NOMO-1 treated with dmso at 0.1 percent for 144 hours (cell line): Measurements from ENCODE around the gene RNU5D-1.
"Not testable (repeated sequence)": the region's sequence is repeated elsewhere in the genome, so short reads cannot be mapped to it uniquely, and the experiment has no call there.

ENCODE experiments used
- DNase-seq: peaks from one replicate; lab custom pipeline; 2025; ENCODE audit not compliant: unreplicated experiment; lab: John Stamatoyannopoulos, UW

RNU5D-1 gene

DNA sequence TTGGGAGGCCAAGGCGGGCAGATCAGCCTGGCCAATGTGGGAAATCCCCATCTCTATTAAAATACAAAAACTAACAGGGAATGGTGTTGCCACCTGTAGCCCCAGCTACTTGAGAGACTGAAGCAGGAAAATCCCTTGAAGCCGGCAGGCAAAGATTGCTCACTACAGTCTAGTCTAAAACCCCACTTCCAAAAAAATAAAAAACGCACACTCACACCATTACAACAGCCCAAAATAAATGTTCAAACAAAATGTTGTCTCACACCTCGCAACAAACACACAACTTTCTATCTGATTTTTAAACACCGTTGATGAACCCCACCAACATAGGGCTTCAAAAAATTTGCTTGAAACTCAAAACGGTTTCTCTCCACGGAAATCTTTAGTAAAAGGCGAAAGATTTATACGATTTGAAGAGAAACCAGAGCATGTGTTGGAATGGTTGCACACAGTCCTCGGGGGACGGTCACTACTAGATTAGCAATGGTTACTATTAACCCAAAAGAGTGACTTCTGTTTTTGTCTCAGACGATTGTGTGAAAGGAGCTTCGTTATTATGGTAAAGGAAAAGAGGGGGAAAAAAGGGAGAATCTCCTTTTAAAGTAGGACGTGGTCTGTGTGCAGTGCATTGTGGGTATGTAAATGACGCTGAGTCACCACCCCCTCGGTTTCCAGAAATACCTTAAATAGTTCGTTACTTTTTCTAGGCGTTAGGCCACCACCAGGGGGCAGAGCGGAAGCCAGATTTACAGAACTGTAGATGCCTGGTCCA, at the start of gene RNU5D-1:
RNU5D-1 (minus strand) TSS at position 430 of the 772 bp plus-strand sequence.
- DNase-seq, result peak; percentile 95

GRCh38 chr1:44780583-44781121, 49.7 kb upstream of the RNU5D-1 start:
- no peak for DNase-seq

GRCh38 chr1:44778705-44779576, 48.0 kb upstream of the RNU5D-1 start:
- DNase-seq, result no peak

DNA sequence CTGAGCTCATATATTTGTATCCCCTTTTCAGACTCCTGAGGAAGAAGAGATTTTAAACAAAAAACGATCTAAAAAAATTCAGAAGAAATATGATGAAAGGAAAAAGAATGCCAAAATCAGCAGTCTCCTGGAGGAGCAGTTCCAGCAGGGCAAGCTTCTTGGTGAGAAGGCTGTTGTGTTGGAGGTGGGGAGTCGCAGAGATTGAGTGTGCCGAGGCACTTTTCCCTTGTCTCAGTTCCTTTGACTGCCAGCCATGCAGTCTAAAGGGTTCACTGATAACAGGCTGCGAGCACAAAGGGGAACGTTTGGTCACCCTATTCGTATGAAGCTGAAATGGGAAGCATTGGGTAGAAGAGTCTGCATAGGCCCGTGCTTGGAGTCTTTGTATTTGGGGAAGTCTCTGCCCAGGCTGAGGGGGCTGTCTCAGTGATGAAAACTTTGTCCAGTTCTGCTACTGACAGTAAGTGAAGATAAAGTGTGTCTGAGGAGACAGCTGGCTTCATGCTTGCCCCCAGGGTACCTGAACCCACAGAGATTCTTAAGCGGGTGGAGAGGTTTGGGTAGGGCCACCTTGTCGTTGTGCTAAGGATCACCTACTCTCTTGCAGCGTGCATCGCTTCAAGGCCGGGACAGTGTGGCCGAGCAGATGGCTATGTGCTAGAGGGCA, 47.1 kb upstream of the RNU5D-1 start:
- no peak for DNase-seq

GRCh38 chr1:44777547-44777946, 46.6 kb upstream of the RNU5D-1 start:
- DNase-seq, result no peak

DNA sequence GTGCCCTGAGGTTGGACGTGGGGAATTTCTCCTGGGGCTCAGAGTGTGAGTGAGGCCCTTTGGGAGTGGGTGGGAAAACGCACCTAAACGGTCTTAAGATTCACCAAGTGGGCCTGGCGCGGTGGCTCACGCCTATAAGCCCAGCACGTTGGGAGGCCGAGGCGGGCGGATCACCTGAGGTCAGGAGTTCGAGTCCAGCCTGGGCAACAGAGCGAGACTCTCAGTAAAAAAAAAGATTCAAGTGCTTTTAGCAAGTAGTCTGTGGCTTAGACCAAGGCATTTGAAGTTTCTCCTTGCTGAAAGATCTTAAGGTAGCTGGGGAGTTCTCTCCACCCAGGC, 45.7 kb upstream of the RNU5D-1 start:
- no peak for DNase-seq

- DNase-seq, result peak; percentile 17
Measured at GRCh38 chr1:44775930-44776729, 45.2 kb upstream of the RNU5D-1 start.

DNA sequence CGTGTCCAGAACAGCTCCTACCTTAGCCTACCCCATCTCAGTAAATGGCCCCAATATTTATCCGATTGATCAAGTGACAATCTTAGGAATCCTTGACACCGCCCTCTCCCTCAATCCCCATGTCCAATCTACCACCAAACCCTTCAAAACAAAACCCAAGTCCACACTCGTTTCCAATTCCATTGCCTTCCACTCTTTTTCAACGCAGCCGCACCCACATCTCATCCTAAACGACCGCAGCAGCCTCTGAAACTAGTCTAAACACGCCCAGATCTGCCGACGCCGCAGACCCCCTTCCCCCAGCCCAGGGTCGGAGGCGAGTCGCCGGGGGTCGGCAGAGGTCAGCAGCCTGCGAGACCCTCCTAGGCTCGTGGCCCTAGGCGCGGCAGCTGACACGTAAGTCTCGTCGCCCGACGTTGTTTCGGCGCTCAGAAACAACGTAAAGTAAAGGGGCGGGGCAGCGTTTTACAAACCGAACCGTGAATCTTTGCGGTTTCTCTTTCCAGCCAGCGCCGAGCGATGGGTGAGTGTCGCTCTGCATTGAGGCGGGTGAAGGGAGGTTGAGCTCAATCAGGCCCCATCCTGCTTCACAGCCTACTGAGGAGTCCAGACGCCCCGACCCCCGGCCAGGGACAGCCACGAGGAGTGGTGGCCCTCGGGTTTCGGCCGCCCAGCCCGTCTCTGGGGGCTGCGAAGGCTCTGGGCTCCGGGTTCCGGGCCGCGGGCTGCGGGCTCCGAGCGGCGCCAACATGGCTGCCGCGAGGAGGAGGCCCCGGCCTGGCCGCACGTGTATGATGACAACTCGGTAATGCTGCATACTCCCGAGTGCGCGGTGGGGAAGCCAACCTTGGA, 44.3 kb upstream of the RNU5D-1 start, which contains the start of gene RPS8:
RPS8 (plus strand) TSS at position 463 of the 852 bp plus-strand sequence; CDS start at position 520, 57 bp downstream.
- DNase-seq, result peak; percentile 88

GRCh38 chr1:44766421-44766820, 35.5 kb upstream of the RNU5D-1 start:
- DNase-seq, result not testable (repeated sequence)

GRCh38 chr1:44760876-44761275, 29.9 kb upstream of the RNU5D-1 start:
- no peak for DNase-seq

GRCh38 chr1:44759077-44759476, 28.1 kb upstream of the RNU5D-1 start:
- DNase-seq, result no peak

DNA sequence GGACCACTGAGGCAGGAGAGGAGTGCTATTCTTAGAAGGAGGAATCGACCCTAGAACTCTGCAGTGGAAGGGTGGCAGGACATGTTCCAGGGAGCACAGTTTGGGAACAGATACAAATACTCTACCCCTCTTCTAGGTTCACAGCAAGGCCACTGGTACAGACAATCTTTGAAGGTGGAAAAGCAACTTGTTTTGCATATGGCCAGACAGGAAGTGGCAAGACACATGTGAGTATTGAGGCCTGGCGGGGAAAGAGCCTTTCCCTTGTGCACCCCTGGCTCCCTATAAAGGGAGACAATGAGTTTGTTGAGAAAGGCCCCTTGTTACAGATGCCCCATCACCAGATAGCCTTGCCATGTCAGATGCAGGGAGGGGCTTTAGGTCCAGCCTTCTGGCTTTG, 26.4 kb upstream of the RNU5D-1 start:
- DNase-seq, result no peak

DNA sequence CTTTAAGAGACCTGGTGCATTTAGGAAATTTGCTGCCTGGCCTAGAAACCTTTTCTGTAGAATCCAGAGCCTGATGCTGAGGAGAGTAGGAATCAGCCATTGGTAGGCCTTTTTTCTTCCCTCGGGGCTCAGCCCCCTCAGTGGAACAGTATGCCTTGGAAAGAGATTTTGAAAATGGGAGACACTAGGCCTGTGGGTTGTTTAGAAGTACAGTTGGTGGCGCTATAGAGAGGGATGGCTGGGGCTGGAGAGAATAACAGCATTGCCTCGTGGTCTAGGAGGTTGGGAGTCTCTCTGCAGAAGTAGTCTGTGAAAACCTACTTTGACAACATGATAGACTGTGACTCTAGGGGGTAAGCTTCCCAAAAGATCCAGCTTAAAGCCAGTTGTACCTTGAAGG, 16.9 kb upstream of the RNU5D-1 start:
- DNase-seq, result no peak

GRCh38 chr1:44743211-44743610, 12.2 kb upstream of the RNU5D-1 start:
- DNase-seq, result no peak

DNA sequence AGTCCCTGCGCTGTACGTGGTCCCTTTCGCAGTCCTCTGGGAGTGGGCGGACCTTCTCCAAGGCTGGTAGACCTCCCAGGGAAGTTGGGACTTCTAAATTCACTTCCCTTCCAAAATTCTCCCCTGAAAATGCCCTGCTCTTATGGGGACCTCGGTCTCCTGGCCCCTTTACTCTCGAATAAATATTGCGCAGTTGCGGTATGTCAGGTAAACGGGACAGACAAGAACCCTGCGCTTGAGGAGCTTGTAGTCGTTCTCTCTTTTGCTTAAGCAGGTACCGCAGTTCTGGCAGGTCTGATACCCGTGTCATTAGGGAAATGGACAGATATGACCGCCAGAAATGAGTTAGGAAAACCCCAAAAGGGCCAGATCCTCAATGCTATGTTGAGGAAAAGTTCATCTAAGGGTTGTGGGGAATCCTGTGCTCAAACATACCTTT, 9.2 kb upstream of the RNU5D-1 start:
- DNase-seq, result no peak

DNA sequence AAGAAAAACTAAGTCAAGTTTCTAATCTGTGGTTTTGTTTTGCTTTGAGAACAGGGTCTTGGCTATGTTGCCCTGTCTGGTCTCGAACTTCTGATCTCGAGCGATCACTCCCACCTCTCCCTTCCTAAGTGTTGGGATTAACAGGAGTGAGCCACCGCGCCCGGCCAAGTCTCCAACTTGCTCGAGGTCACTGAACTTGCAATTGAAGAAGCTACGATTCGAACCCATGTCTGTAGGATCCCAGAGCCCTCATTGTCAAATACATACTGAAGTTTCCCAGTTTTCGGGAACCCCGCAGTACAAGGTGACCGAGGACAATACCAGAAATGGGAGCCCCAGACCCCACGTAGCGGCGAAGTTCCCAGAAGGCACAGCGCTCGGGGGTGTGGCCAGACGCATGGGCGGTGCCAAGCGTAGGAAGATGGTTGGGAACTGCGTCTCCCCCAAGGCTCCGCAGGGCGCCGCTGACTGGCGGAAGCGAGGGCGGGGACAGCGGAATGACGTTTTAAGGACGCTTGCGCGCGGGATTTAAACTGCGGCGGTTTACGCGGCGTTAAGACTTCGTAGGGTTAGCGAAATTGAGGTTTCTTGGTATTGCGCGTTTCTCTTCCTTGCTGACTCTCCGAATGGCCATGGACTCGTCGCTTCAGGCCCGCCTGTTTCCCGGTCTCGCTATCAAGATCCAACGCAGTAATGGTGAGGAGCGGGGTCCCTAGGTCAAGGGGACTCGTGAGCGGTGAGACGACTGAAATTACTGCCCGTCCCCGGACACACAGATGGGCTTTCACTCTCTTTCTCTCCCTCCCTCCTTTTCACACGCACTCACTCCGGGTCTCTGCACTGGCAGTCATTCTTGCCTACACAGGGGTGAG, 8.6 kb upstream of the RNU5D-1 start, which contains the start of gene KIF2C:
KIF2C (plus strand) TSS at position 531 of the 872 bp plus-strand sequence; CDS start at position 627, 96 bp downstream.
- DNase-seq, result peak; percentile 99

DNA sequence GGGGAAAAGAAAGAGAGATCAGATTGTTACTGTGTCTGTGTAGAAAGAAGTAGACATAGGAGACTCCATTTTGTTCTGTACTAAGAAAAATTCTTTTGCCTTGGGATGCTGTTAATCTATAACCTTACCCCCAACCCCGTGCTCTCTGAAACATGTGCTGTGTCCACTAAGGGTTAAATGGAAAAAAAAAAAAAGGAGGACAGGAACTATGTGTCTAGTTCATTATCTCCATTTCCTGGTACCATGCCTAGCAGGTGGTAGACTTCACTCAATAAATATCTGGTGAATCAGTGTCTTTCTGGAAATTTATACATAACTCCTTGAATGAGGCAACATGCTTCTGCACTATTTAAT, 8.0 kb upstream of the RNU5D-1 start:
- DNase-seq, result not testable (repeated sequence)

DNA sequence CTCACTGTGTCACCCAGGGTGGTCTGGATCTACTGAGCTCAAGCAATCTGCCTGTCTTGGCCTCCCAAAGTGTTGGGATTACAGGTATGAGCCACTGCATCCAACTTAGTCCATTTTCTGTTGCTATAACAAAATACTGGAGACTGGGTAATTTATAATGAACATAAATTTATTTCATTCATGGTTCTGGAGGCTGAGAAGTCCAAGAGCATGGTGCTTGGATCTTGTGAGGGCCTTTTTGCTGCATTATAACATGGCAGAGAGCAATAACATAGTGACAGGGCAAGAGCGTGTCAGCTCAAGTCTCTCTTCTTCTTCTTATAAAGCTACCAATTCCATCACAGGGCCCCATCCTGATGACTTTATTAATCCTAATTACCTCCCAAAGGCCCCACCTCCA, 5.0 kb upstream of the RNU5D-1 start:
- DNase-seq, result no peak
